Measurements from ENCODE around the gene MAG.

MAG gene

DNA sequence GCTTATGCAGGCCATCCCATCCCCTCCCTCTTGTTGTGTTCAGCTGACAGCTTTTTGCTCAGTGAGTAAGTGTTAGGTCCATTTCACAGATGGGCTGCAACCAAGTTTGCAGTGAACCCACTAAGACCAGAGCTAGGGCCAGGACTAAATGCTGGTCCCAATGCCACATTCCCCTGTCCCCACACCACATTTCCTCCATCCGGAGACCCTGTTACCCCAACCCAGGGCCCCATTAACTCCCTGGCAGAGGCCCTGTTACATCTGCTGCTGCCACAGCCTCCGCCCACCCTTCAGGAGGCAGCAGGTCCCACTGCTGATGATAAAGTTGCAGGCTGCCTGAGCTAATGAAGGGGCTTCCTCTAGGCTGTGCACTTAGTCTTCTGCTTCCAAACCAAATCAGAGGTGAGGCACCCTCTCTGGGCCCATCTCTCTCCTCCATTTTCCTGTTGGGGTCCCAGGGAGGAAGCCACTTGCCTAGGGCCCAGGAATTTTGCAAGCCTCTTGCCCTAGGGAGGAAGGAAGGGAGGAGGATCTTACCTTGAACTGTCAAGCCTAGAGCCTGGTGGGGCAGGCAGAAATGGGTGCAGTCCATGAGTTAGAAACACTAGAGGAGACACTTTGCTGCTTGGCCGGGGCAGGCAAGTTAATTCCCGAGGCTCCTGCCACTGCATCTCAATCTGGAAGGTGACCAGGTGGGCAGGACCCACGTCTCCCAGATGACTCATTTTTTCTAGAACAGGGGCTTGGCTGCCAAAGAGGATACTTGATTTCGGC, 26.6 kb upstream of the MAG start:
- DNase-seq: no peak

DNA sequence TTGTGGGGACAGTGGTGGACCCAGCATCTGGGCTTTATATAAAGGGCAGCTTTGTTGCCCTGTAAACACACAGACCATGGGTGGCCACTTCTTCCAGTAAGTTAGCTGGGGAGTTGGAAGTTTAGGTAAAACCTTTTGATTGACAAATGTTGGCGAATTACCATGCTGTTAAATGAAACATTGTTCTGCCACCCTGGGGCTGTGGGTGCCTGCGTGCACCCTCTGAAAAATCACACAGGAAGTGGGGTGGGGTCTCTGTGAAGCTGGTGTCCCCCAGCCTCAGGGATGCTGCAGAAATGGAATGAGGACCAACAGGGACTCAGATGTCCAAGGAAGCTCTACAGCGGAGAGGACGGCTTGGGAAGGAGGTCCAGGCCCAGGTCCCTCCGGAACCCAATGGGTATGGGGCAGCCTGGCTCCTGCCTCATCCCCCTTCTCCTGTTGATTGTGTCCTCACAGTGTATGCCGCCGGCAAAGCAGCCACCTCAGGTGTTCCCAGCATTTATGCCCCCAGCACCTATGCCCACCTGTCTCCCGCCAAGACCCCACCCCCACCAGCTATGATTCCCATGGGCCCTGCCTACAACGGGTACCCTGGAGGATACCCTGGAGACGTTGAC, 26.0 kb upstream of the MAG start:
- DNase-seq: no peak

DNA sequence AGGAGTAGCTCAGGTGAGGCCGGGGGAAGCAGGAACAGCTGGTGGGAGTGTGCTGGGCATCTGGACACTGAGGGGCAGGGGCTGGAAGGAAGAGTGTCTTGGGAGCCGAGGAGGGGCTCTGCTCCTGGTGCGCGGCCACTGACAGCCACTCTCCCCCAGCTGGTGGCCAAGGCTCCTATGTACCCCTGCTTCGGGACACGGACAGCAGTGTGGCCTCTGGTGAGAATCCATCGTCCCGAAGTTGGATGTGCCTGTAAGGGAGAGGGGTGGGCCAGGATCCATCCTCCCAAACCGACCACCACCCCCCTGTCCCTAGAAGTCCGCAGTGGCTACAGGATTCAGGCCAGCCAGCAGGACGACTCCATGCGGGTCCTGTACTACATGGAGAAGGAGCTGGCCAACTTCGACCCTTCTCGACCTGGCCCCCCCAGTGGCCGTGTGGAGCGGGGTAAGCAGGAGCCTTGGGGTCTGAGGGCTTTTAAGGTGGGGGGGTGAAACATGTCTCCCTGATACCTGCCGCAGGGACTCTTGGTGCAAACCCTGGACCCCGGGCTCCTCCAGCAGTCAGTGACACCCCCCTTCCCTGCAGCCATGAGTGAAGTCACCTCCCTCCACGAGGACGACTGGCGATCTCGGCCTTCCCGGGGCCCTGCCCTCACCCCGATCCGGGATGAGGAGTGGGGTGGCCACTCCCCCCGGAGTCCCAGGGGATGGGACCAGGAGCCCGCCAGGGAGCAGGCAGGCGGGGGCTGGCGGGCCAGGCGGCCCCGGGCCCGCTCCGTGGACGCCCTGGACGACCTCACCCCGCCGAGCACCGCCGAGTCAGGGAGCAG, 25.2 kb upstream of the MAG start:
- no peak for DNase-seq

DNA sequence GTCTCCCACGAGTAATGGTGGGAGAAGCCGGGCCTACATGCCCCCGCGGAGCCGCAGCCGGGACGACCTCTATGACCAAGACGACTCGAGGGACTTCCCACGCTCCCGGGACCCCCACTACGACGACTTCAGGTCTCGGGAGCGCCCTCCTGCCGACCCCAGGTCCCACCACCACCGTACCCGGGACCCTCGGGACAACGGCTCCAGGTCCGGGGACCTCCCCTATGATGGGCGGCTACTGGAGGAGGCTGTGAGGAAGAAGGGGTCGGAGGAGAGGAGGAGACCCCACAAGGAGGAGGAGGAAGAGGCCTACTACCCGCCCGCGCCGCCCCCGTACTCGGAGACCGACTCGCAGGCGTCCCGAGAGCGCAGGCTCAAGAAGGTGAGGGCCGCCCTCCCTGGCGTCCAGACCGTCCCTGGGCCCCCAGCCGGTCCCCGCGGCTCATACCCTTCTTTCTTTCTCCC, 24.6 kb upstream of the MAG start:
- DNase-seq: peak; percentile 37

DNA sequence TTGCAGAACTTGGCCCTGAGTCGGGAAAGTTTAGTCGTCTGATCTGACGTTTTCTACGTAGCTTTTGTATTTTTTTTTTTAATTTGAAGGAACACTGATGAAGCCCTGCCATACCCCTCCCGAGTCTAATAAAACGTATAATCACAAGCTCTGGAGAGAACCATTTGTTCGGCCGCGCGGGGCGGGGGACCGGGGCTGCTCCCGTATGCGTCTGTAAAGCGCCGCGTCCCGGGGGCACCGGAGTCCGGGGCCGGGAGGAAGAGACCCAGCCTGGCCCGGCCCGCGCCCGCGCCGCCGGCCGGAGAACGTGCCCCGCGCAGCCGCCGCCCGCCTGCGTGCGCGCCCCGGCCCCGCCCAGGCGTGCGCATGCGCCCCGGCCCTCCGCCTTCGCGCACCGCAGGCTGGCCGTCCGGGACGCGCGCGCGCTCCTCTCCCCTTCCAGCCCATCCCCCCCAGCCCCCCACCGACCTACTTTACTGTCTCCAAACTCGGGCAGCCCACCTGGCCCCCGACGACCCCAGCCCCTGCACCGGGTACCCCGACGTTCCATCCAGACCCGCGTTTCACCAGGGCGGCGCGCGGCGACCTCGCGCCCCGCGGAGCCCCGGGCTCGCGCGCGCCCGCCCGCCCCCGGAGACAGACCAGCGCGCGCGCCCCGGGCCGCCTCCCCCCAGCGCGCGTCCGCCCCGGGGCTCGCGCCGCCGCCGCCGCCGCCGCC, 24.0 kb upstream of the MAG start:
- peak; percentile 85 for DNase-seq

DNA sequence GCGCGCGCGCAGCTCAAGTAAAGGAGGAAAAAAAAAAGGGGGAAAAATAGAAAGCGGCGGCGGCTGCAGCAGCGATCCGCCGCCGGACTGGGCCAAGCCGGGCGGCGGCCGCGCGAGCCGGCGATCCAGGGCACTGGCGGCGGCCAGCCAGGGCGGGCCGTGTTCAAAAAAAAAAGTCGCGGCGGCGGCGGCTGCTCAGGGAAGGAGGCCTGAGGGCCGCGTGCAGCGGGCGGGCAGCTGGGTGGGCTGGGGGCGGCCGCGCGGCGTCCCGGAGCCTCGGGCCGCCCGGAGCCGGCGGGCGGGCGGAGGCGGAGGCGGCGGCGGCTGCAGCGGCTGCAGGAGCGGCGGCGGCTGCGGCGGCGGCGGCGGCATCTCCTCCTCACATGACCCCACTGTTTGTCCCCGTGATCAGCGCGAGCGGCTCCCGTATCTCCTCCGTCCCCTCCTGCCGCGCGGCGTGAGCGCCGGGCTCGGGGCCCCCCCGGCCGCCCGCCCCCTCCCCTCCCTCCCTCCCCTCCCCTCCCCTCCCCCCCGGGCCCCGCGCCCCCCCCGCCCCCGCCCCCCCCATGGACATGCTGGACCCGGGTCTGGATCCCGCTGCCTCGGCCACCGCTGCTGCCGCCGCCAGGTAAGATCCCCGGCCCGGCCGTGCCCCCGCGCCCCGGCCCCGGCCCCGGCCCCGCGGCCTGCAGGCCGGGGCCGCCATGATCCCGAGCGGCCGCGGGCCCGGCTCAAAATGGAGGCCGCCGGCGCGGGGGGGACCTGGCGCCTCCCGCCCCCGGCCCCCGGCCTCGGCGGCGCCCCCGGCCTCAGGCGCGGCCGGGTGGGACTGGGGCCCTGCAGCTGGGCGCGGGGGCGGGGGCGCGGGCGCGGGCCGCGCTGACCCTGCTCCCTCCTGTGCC, 23.2 kb upstream of the MAG start, which contains the start of gene USF2:
TSS of gene USF2 (plus strand) at position 427 of the 902 bp plus-strand sequence. CDS start at position 567, 140 bp downstream.
- DNase-seq: peak; percentile 68

DNA sequence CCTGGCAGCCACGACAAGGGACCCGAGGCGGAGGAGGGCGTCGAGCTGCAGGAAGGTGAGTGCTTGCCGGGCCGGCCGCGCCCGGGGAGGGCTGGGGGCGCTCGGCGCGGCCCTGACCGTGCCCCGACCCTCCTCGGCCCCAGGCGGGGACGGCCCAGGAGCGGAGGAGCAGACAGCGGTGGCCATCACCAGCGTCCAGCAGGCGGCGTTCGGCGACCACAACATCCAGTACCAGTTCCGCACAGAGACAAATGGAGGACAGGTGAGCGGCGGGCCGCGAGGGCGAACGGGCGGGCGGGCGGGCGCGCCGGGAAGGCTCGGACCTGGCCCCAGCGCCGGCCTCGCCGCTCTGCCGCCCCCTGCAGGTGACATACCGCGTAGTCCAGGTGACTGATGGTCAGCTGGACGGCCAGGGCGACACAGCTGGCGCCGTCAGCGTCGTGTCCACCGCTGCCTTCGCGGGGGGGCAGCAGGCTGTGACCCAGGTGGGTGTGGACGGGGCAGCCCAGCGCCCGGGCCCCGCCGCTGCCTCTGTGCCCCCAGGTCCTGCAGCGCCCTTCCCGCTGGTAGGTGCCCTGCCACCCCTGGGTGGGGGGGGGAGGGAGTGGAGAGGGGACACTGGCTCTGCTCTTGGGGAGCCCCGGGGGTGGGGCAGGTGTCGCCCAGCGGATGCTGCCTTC, 22.4 kb upstream of the MAG start:
- DNase-seq: peak; percentile 83

DNA sequence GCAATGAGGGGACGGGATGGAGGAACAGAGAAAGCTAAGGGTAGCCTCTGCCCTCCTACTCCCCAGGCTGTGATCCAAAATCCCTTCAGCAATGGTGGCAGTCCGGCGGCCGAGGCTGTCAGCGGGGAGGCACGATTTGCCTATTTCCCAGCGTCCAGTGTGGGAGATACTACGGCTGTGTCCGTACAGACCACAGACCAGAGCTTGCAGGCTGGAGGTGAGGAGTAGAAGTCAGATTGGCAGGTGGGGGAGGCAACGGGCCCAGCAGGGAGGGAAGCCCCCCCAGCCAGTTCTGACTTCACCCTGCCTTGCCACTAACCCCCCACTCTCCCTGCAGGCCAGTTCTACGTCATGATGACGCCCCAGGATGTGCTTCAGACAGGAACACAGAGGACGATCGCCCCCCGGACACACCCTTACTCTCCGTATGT, 21.6 kb upstream of the MAG start:
- no peak for DNase-seq

DNA sequence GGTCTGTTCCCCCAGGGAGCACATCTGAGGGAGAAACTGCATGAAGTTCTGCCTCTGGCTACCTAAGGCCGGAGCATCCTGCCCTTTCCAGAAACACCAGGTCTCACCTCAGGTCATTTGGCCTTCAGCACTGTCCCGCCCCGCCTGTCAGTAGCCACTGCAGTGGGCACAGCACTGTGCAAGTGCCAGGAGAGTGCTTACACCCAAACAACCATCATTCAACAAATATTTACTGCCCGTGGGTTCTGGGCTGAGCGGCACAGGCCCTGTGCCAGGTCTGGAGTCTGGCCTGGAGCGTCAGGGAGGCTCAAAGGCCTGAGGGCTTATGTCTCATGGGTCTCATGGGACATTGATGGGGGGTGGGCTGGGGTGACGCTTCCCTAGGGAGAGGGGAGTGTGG, 20.4 kb upstream of the MAG start:
- DNase-seq: no peak

DNA sequence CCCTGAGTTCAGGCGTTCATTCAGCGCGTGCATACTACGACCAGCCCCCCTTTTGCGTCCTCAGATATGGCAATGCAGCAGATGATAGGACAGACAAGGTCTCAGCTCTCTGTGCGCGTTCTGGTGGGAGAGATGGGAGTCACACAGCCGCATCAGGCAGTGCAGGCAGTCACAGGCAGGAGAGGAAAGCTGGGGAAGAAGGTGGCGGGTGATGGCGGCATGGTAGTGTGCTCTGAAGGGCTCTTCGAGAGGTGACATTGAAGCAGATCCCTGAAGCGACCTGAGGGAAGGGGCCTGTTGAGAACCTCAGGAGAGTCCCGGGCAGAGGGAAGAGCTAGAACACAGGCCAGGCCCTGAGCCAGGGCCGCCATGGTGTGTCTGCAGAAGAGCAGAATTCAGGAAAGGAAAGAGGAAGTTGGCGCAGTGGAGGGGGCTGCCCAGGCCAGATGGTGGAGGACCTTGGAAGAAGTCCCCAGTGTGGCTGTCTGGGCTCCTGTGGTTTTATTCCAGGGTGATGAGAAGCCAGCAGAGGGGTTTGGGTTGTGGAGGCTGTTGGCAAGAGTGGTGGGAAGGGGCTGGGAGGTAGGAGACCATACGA, 19.7 kb upstream of the MAG start:
- DNase-seq: no peak

DNA sequence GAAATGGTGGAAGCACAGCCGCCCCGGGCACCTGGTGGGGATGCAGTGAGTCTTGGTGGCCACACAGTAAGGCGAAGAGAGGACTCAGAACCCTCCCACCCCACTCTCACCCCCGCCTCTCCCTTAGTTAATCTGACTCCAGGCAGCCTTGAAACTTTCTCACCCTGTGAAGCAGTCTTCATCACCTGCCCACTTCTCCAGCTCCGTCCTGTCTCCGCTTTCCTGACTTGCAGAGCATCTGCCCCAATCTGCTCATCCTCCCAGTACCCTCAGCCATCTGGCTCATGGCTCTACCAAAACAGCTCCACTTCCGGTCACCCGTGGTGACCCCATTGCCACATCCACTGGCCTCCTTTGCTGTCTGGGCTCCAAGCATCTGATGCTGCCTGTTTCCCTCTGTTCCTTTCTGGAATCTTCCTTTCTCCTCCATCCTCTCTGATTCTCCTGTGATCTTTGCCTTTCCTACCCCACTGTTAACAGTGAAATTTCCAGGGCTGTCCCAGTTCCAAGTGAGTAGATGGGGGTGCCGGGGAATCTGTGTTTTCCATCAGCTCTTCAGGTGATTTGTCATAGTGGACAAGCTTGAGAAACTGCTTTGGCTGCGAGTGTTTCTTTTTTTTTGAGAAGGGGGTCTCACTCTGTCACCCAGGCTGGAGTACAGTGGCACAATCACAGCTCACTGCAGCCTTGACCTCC, 18.9 kb upstream of the MAG start:
- DNase-seq: no peak

DNA sequence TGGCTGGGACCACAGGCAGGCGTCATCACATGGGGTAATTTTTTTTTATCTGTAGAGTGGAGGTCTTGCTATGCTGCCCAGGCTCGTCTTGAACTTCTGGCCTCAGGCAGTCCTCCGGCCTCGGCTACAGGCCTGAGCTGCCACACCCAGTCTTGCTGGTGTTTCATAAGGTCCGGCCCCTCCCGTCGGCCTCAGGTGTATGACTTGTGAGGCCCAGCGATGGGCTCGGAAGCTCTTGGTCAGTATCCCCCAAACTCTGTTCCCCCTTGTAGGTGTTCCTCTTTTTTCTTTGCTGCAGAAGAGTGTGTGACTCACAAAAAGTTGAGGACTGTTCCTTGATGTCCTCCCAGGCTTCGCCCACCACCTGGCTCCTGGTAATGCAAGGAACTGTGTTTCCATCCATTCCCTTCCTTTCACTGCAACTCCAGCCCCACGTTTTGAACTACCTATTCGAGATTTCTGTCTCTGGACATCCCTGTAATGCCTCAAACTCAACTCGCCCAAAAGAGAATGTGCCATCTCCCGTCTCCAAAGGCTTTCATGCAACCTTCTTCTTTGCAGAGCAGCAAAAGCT, 18.2 kb upstream of the MAG start:
- no peak for DNase-seq

DNA sequence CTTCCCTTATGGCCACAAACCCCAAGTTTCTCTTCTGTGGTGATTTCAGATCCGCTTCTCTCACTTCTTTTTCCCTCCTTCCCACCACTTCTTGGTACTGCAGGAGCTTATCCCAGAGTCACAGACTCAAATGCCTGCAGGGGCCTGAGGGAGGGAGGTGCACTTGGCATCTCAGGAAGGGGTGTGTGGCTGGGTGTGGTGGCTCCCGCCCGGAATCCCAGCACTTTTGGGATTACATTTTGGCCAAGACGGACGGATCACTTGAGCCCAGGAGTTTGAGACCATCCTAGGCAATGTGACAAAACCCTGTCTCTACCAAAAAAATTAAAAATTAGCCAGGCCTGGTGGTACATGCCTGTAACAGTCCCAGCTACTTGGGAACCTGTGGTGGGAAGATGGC, 17.6 kb upstream of the MAG start:
- no peak for DNase-seq

DNA sequence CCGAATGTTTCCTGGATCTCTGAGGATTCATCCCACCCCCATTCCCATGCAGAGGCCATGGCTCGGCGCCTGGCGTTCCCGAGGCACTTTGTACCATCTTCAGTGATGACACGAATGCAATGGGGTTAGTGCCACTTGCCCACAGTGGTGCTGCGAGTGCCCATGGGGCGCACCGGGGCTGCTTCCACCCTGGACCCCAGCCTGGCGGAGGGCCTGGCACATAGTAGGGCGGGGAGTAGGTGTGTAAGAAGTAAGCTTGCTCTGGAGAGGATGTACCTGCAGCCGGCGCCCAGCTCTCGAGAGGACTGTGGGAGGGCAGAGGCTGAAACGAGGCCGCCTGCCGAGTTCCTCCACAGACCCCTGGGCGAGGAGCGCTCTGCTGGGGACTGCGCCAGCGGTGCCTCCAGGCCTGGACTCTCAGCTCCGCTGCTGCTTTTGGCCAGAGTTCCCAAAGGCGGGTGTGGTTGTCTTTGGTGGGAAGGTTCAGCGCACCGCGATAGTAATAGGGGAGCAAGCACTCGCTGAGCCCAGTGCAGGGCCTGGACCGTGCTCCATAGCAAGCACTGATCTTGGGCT, 15.2 kb upstream of the MAG start:
- DNase-seq: no peak

DNA sequence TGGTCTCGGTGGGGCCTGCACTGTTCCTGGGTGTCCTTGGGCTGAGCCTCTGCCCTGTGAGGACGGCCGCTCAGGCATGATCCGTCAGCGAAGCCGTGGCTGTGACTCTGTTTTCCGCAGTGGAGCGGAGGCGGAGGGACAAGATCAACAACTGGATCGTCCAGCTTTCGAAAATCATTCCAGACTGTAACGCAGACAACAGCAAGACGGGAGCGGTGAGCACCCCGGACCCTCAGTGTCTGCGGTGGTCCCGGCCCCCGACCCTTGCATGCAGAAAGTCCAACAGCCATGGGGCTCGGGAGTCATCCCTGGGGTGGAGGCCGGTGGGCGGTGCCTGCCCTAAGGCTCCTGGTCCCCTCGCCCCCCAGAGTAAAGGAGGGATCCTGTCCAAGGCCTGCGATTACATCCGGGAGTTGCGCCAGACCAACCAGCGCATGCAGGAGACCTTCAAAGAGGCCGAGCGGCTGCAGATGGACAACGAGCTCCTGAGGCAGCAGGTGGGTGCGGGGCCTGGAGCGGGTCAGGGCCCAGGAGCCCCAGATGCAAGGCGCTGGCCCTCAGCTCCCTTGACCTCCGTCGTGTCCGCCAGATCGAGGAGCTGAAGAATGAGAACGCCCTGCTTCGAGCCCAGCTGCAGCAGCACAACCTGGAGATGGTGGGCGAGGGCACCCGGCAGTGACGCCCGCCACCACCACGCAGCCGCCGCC, 13.2 kb upstream of the MAG start:
- no peak for DNase-seq

DNA sequence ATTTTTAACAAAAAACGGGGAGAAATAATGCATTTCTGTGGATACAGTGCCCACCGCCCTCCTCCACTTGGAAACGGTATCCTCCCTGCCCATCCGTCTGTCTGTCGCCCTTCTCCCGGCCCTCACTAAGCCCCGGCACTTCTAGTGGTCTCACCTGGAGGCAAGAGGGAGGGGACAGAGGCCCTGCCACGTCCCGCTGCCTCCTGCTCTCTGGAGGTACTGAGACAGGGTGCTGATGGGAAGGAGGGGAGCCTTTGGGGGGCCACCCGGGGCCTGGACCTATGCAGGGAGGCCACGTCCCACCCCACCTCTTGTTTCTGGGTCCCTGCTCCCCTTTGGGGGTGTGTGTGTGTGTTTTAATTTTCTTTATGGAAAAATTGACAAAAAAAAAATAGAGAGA, 12.6 kb upstream of the MAG start:
- DNase-seq: no peak

DNA sequence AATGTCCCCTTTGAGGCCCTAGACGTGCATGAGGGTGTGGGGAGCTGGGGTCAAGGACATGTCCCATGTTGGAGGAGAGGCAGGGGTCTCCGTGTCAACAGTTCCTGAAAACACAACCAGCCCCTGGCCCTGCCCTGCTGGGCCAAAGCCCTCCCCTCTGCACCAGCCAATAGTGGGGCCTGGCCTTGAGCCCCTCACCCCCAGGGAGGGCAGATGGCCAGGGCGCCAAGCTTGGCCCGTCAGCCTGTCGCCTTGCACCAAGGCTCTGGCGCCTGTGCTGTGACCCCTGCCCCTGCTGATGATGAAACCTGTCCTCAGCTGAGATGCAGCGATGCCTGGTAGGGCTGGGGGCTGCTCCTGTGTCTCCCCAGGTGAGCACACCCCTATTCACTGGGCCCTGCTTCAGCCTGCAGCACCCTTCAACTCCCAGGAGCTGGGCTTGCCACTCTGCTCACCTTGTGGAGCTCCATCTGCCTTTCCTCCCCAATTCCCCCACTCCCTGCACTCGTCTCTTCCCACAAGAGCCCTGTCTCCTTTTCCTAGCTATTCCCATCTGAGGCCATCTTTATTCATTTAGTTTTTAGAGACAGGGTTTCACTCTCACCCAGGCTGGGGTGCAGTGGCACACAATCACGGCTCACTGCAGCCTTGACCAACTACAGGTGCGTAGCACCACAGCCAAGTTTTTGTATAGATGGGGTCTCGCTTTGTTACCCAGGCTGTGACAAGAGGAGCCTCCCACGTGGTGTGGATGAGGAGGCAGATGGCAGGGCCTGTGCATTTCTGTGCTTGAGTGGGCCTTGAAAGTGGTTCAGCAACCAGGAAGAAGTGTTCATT, 11.8 kb upstream of the MAG start:
- no peak for DNase-seq

DNA sequence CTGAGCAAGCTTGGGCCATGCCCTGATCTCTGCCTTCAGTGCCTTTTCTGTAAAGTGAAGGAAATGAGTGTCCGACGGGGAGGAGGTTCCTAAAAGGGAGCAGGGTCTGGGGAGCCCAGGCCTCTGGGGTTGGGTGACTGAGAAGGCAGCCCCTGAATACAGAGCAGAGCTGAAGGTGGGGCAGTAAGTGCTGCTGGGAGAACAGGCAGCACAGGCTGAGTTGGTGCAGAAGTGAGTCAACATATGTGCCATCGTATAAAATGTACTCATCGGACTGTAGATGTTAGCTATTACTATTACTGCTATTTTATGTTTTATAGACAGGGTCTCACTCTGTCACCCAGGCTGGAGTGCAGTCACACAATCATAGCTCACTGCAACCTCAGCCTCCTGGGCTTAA, 10.7 kb upstream of the MAG start:
- DNase-seq: no peak
